Keratinocyte (primary cell): ENCODE data around the gene ATP8A2.

Experiments used
- EZH2 ChIP-seq: IDR thresholded peaks from one replicate; pipeline ENCODE4 v1.6.1; 2012; ENCODE audit warnings: inconsistent platforms, mild to moderate bottlenecking, low read length, moderate library complexity
- TF ChIP-seq, protein P1 (sequence below), 3 experiments: IDR thresholded peaks in 1 of 3; conservative IDR thresholded peaks in 1 of 3; optimal IDR thresholded peaks in 1 of 3; 2 replicates in 2 of 3; 3 replicates in 1 of 3; pipeline versions ENCODE3 to v1.5.1; 2011; ENCODE audit warnings: low read length in 3 of 3, mild to moderate bottlenecking in 3 of 3, moderate library complexity in 2 of 3, control low read depth in 1 of 3, inconsistent platforms in 1 of 3; ENCODE audit not compliant: insufficient read depth in 2 of 3; ENCODE audit errors: extremely low read depth in 1 of 3

DNA sequence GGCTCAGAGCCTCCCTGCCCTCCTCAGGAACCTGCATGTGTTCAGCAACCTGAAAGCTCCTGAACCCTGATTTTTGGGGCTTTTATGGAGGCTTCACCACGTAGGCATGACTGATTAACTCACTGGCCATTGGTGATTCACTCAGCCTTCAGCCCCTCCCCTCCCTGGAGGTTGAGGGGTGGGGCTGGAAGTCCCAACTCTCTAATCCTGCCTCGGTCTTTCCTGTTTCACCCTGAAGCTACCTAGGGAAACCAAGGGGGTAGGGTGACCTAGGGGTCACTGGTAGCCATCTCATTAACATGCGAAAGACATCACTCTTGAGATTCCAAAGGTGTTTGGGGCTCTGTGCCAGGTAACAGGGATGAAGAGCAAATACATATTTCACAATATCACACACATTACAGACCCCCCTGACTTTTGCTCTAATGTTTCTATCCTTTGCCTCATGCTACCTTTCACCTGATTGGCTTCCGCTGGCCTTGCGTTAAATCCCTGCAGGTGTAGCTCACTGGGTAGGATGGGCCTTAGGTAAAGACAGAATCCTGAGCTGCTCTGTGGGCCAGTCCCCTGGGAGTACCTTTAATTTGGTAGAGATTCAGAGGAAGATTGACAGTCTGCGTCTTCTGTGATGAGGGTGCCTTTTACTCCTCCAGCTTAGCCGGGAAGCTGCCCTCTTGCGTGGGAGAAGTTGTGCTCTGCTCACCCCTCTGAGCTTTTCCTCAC, 260.6 kb downstream of the ATP8A2 start:
- no peak for TF ChIP-seq EZH2
- TF ChIP-seq, protein P1, sequence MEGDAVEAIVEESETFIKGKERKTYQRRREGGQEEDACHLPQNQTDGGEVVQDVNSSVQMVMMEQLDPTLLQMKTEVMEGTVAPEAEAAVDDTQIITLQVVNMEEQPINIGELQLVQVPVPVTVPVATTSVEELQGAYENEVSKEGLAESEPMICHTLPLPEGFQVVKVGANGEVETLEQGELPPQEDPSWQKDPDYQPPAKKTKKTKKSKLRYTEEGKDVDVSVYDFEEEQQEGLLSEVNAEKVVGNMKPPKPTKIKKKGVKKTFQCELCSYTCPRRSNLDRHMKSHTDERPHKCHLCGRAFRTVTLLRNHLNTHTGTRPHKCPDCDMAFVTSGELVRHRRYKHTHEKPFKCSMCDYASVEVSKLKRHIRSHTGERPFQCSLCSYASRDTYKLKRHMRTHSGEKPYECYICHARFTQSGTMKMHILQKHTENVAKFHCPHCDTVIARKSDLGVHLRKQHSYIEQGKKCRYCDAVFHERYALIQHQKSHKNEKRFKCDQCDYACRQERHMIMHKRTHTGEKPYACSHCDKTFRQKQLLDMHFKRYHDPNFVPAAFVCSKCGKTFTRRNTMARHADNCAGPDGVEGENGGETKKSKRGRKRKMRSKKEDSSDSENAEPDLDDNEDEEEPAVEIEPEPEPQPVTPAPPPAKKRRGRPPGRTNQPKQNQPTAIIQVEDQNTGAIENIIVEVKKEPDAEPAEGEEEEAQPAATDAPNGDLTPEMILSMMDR (optimal IDR thresholded peaks at IDR 0.05 in 1 of 3, IDR thresholded peaks at IDR 0.05 in 1 of 3, conservative IDR thresholded peaks at IDR 0.05 in 1 of 3; ENCODE audit: extremely low read depth in 1 of 3, insufficient read depth in 2 of 3, low read length in 3 of 3): no peak
